Panc1 (cell line): Measurements from ENCODE around the gene RPP25L. TPM values are rescaled to one million over a fixed set of nuclear protein-coding genes. Genes with fewer than 3 reads are reported as not detected.

Experiments
- ATAC-seq: fragments of 200-7000 bp; cut with Tn5 transposase; 2 replicates; pipeline ENCODE4 v1.9.1; 2020; ENCODE audit warnings: mild to moderate bottlenecking, moderate library complexity
- BruUV-seq: library from RNA; stranded (reverse); fragments of 400-500 nt; replicated peaks from 2 replicates; lab custom pipeline; 2021; lab: Mats Ljungman, UMichigan
- CTCF ChIA-PET: fragments of 300-600 bp; sonication (Branson Sonifier 250); formaldehyde crosslinking; loops from one replicate; lab custom pipeline; 2022; ENCODE audit warnings: antibody characterized with exemption; lab: Charles Lee
- POLR2A ChIA-PET: fragments of 300-600 bp; sonication (Branson Sonifier 250); formaldehyde crosslinking; loops from one replicate; lab custom pipeline; 2022; ENCODE audit warnings: antibody characterized with exemption; lab: Charles Lee
- DNase-seq: peaks from one replicate; pipeline ENCODE4 v3.0.0-alpha.2; 2010; ENCODE audit warnings: low read depth, low spot score
- H3K27ac ChIP-seq: 2 replicates; pipeline ENCODE4 v1.5.1; 2011; ENCODE audit warnings: mild to moderate bottlenecking, low read length, inconsistent platforms
- H3K27me3 ChIP-seq: fragments of 200-500 bp; sonication (Bioruptor generic); 2 replicates; pipeline ENCODE4 v1.6.0; 2014; ENCODE audit warnings: low read length, inconsistent platforms; ENCODE audit not compliant: control insufficient read depth, insufficient read depth
- H3K36me3 ChIP-seq: fragments of 200-500 bp; sonication (Bioruptor generic); 2 replicates; pipeline ENCODE4 v1.5.1; 2014; ENCODE audit warnings: inconsistent platforms, mild to moderate bottlenecking, low read length, moderate library complexity; ENCODE audit not compliant: control insufficient read depth, insufficient read depth
- H3K4me1 ChIP-seq: 2 replicates; pipeline ENCODE4 v1.5.1; 2011; ENCODE audit warnings: inconsistent platforms, mild to moderate bottlenecking, low read length, moderate library complexity; ENCODE audit not compliant: control insufficient read depth, insufficient read depth
- H3K4me3 ChIP-seq, 2 experiments: 2 replicates each; pipeline ENCODE4 v1.5.1; 2011 to 2012; ENCODE audit warnings: low read depth in 2 of 2, low read length in 2 of 2, mild to moderate bottlenecking in 2 of 2, inconsistent platforms in 1 of 2, moderate library complexity in 1 of 2
- H3K9me3 ChIP-seq: fragments of 200-500 bp; sonication (Bioruptor generic); 2 replicates; pipeline ENCODE4 v1.5.1; 2014; ENCODE audit warnings: low read depth, mild to moderate bottlenecking, inconsistent platforms, low read length, moderate library complexity; ENCODE audit not compliant: control insufficient read depth, insufficient read depth
- POLR2AphosphoS5 ChIP-seq: IDR thresholded peaks from 2 replicates; pipeline ENCODE4 v1.6.1; 2012; ENCODE audit warnings: mild to moderate bottlenecking, low read depth, low read length, moderate library complexity
- REST ChIP-seq, 2 experiments: IDR thresholded peaks; 2 replicates each; pipeline ENCODE4 v1.6.1; 2011 to 2012; ENCODE audit warnings: low read depth in 2 of 2, control low read depth in 1 of 2, low read length in 1 of 2, mild to moderate bottlenecking in 1 of 2, moderate library complexity in 1 of 2; ENCODE audit not compliant: insufficient read depth in 1 of 2
- SIN3A ChIP-seq: IDR thresholded peaks from 2 replicates; pipeline ENCODE4 v1.6.1; 2012; ENCODE audit warnings: low read depth, mild to moderate bottlenecking, low read length, moderate library complexity, borderline replicate concordance; ENCODE audit not compliant: insufficient read depth
- TCF7L2 ChIP-seq: IDR thresholded peaks from 2 replicates; pipeline ENCODE4 v1.6.1; 2011; ENCODE audit warnings: mild to moderate bottlenecking, low read depth, low read length, inconsistent platforms
- in situ Hi-C: cut with HindIII; loops from 2 replicates; pipeline ENCODE4 v1.10.0; 2016; ENCODE audit warnings: low sequenced_read_pairs, low pct_unique_long_range_greater_than_20kb
- intact Hi-C: fragments of 100-400 bp; cut with micrococcal nuclease; formaldehyde crosslinking; loops from one replicate; pipeline ENCODE4 v1.10.0; 2022; ENCODE audit not compliant: unreplicated experiment
- total RNA-seq: library from RNA; stranded (reverse); gene quantifications from one replicate; pipeline ENCODE4 v1.2.1, GENCODE V29; 2021; ENCODE audit not compliant: unreplicated experiment
- TF ChIP-seq, protein P1 (sequence below): fragments of 450-650 bp; IDR thresholded peaks from 2 replicates; pipeline ENCODE4 v1.5.1; 2017; ENCODE audit warnings: mild to moderate bottlenecking

RPP25L gene
- total RNA-seq, 1 experiment from 2014 or later: 30.4 TPM

GRCh38 chr9:34599546-34599945 is 12.4 kb downstream of the RPP25L start:
- POLR2A ChIA-PET: no interaction called here
- Histone ChIP-seq H3K4me3 (no peak overlapping the region), H3K27me3 (peaks cover under 1% of the 10 kb centered on the region; the same call in 1 of the 2 replicates), H3K4me1 (no peaks in the 10 kb centered on the region), H3K9me3 (no peaks in the 10 kb centered on the region), H3K27ac (no peak overlapping the region), H3K36me3 (no peaks in the 10 kb centered on the region)
- CTCF ChIA-PET: no interaction called here
- intact Hi-C loops (no loop called here), in situ Hi-C loops (no loop called here)
- BruUV-seq: no TSS peak
- ATAC-seq (no peak), DNase-seq (no peak)
- TF ChIP-seq REST (IDR thresholded peaks at IDR 0.05; ENCODE audit: insufficient read depth in 1 of 2, low read depth in 2 of 2, low read length in 1 of 2) (no peak), POLR2AphosphoS5 (no peak)

DNA sequence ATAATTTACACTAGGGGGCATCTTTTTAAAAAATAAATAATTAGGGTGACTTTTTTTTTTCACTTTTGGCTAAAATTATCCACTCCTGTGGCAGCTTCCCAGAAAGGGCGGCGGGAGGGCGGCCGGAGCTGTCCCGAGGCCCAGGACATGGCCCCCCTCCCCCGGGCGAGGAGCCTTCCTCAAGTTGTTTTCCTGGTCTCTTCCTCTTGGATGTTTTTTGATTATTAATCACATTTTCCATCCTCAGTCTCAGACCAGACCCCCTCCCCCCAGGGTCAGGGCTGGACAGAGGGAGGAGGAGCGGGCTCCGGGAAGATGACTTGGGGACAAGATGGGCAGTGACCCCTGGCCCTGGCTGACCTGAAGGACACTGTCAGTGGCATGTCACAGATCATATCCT is 17.7 kb downstream of the RPP25L start:
- intact Hi-C loops (no loop called here), in situ Hi-C loops (no loop called here)
- DNase-seq (no peak), ATAC-seq (no peak)
- CTCF ChIA-PET: no interaction called here
- TF ChIP-seq, protein P1, sequence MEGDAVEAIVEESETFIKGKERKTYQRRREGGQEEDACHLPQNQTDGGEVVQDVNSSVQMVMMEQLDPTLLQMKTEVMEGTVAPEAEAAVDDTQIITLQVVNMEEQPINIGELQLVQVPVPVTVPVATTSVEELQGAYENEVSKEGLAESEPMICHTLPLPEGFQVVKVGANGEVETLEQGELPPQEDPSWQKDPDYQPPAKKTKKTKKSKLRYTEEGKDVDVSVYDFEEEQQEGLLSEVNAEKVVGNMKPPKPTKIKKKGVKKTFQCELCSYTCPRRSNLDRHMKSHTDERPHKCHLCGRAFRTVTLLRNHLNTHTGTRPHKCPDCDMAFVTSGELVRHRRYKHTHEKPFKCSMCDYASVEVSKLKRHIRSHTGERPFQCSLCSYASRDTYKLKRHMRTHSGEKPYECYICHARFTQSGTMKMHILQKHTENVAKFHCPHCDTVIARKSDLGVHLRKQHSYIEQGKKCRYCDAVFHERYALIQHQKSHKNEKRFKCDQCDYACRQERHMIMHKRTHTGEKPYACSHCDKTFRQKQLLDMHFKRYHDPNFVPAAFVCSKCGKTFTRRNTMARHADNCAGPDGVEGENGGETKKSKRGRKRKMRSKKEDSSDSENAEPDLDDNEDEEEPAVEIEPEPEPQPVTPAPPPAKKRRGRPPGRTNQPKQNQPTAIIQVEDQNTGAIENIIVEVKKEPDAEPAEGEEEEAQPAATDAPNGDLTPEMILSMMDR: no peak
- TF ChIP-seq POLR2AphosphoS5 (no peak), TCF7L2 (no peak), SIN3A (no peak), REST (IDR thresholded peaks at IDR 0.05; ENCODE audit: insufficient read depth in 1 of 2, low read depth in 2 of 2, low read length in 1 of 2) (no peak)
- peaks cover 10% of the 10 kb centered on the region for H3K4me1 ChIP-seq
- H3K27ac ChIP-seq: no peak overlapping the region
- peaks cover 2% of the 10 kb centered on the region; the same call in 1 of the 2 replicates for H3K27me3 ChIP-seq
- H3K9me3 ChIP-seq: no peaks in the 10 kb centered on the region
- no TSS peak for BruUV-seq
- H3K36me3 ChIP-seq: no peaks in the 10 kb centered on the region
- no peak overlapping the region for H3K4me3 ChIP-seq
- POLR2A ChIA-PET: no interaction called here
